Activated CD8-positive, alpha-beta memory T cell treated with anti-CD3 and anti-CD28 coated beads, Interleukin-2, amount 50 U/mL, for 24 hours (primary cell): ENCODE measurements around the gene SLC9A3.

ENCODE experiments used
- DNase-seq: peaks from one replicate; pipeline ENCODE4 v3.0.0-alpha.2; 2020; ENCODE audit errors: extremely low read depth

The SLC9A3 gene

GRCh38 chr5:526456-527088, 2.3 kb upstream of the SLC9A3 start:
- no peak for DNase-seq

GRCh38 chr5:525916-526315, 1.7 kb upstream of the SLC9A3 start:
- DNase-seq = no peak

GRCh38 chr5:524973-525761, 918 bp upstream of the SLC9A3 start:
- DNase-seq = no peak

GRCh38 chr5:523441-524222, 617 bp downstream of the SLC9A3 start:
- no peak for DNase-seq

- DNase-seq = no peak
Measured at GRCh38 chr5:522899-523440, 1.3 kb downstream of the SLC9A3 start.

- no peak for DNase-seq
Measured at GRCh38 chr5:522116-522515, 2.1 kb downstream of the SLC9A3 start.

- DNase-seq = no peak
Measured at GRCh38 chr5:521680-522079, 2.6 kb downstream of the SLC9A3 start.

GRCh38 chr5:520850-521226, 3.4 kb downstream of the SLC9A3 start:
- DNase-seq = no peak

- no peak for DNase-seq
Measured at GRCh38 chr5:520196-520849, 3.9 kb downstream of the SLC9A3 start.

- no peak for DNase-seq
Measured at GRCh38 chr5:518721-519120, 5.5 kb downstream of the SLC9A3 start.

- DNase-seq = no peak
Measured at GRCh38 chr5:517535-518100, 6.6 kb downstream of the SLC9A3 start.

GRCh38 chr5:516980-517379, 7.3 kb downstream of the SLC9A3 start:
- DNase-seq = no peak

- no peak for DNase-seq
Measured at GRCh38 chr5:516338-516925, 7.8 kb downstream of the SLC9A3 start.

- no peak for DNase-seq
Measured at GRCh38 chr5:515273-515836, 8.9 kb downstream of the SLC9A3 start.

- no peak for DNase-seq
Measured at GRCh38 chr5:514673-515072, 9.6 kb downstream of the SLC9A3 start.

- DNase-seq = no peak
Measured at GRCh38 chr5:514101-514485, 10.2 kb downstream of the SLC9A3 start.

GRCh38 chr5:513216-514100, 10.8 kb downstream of the SLC9A3 start:
- no peak for DNase-seq

GRCh38 chr5:511476-511875, 12.8 kb downstream of the SLC9A3 start:
- no peak for DNase-seq

- no peak for DNase-seq
Measured at GRCh38 chr5:510521-510920, 13.7 kb downstream of the SLC9A3 start.

- no peak for DNase-seq
Measured at GRCh38 chr5:509611-510185, 14.6 kb downstream of the SLC9A3 start.
